T-helper 1 cell treated with Interleukin-12 subunit alpha and Interleukin-12 subunit beta and Interleukin-4 antibody, amounts not matched to agents 30 μg/mL and 1 μg/mL, for 36 hours (primary cell): ENCODE measurements around the gene KCTD16.

Source experiments
- H3K27ac Mint-ChIP-seq: one replicate; pipeline ENCODE4 v1.8.0; 2021; ENCODE audit warnings: mild to moderate bottlenecking, mixed read lengths
- H3K27me3 Mint-ChIP-seq: one replicate; pipeline ENCODE4 v1.8.0; 2021; ENCODE audit warnings: low read depth, mixed read lengths
- H3K36me3 Mint-ChIP-seq: one replicate; pipeline ENCODE4 v1.8.0; 2021; ENCODE audit warnings: low read depth, mixed read lengths
- H3K4me1 Mint-ChIP-seq: one replicate; pipeline ENCODE4 v1.8.0; 2021; ENCODE audit warnings: low read depth, mixed read lengths
- H3K4me3 Mint-ChIP-seq: one replicate; pipeline ENCODE4 v1.8.0; 2021; ENCODE audit warnings: mild to moderate bottlenecking, moderate library complexity, mixed read lengths
- H3K9me3 Mint-ChIP-seq: one replicate; pipeline ENCODE4 v1.8.0; 2021; ENCODE audit warnings: mixed read lengths

The KCTD16 gene

DNA sequence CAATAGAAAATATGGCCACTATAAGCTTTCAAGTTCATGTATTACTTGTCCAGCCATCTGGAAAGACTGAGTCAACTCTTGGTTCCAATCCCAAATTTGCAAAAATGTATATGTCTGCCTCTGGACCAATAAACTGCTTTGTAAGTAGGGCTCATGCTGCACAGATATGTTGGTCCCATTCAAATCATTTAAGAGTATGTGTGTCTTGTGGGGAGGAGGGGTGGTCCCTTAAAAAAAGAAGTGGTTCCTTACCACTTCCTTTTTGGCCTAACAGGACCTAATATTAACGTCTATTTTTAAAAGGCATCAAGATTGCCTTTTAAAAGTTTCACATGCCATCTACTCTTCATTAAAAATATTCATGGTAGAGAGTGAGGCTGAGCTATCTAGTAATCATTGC is 214.9 kb downstream of the KCTD16 start:
- Mint-ChIP-seq H3K36me3 (no peaks in the 10 kb centered on the region), H3K27ac (no peak overlapping the region), H3K27me3 (no peaks in the 10 kb centered on the region), H3K4me1 (no peaks in the 10 kb centered on the region), H3K9me3 (peaks cover 4% of the 10 kb centered on the region), H3K4me3 (no peak overlapping the region)

- Mint-ChIP-seq H3K36me3 (no peaks in the 10 kb centered on the region), H3K9me3 (peaks cover 4% of the 10 kb centered on the region), H3K4me3 (no peak overlapping the region), H3K27ac (no peak overlapping the region), H3K4me1 (no peaks in the 10 kb centered on the region), H3K27me3 (no peaks in the 10 kb centered on the region)
Measured at GRCh38 chr5:144386315-144386714, 215.6 kb downstream of the KCTD16 start.

GRCh38 chr5:144390133-144390532 is 219.5 kb downstream of the KCTD16 start:
- Mint-ChIP-seq H3K27me3 (no peaks in the 10 kb centered on the region), H3K27ac (no peak overlapping the region), H3K4me3 (no peak overlapping the region), H3K4me1 (no peaks in the 10 kb centered on the region), H3K9me3 (no peaks in the 10 kb centered on the region), H3K36me3 (no peaks in the 10 kb centered on the region)

GRCh38 chr5:144391044-144391443 is 220.4 kb downstream of the KCTD16 start:
- Mint-ChIP-seq H3K27me3 (no peaks in the 10 kb centered on the region), H3K4me1 (no peaks in the 10 kb centered on the region), H3K4me3 (no peak overlapping the region), H3K9me3 (no peaks in the 10 kb centered on the region), H3K36me3 (no peaks in the 10 kb centered on the region), H3K27ac (no peak overlapping the region)

- no peaks in the 10 kb centered on the region for H3K4me1 Mint-ChIP-seq
- no peak overlapping the region for H3K27ac Mint-ChIP-seq
- H3K27me3 Mint-ChIP-seq: no peaks in the 10 kb centered on the region
Measured at GRCh38 chr5:144393641-144394435, 223.2 kb downstream of the KCTD16 start.

GRCh38 chr5:144395704-144396103 is 225.0 kb downstream of the KCTD16 start:
- Mint-ChIP-seq H3K36me3 (no peaks in the 10 kb centered on the region), H3K9me3 (no peaks in the 10 kb centered on the region), H3K27me3 (no peaks in the 10 kb centered on the region), H3K27ac (no peak overlapping the region), H3K4me1 (no peaks in the 10 kb centered on the region), H3K4me3 (no peak overlapping the region)

More at GRCh38 chr5:144393641-144394435, 223.2 kb downstream of the KCTD16 start:
- no peaks in the 10 kb centered on the region for H3K9me3 Mint-ChIP-seq
- no peaks in the 10 kb centered on the region for H3K36me3 Mint-ChIP-seq
- H3K4me3 Mint-ChIP-seq: no peak overlapping the region

GRCh38 chr5:144403058-144403457 is 232.4 kb downstream of the KCTD16 start:
- no peaks in the 10 kb centered on the region for H3K36me3 Mint-ChIP-seq
- H3K9me3 Mint-ChIP-seq: no peaks in the 10 kb centered on the region
- no peak overlapping the region for H3K4me3 Mint-ChIP-seq
- H3K27me3 Mint-ChIP-seq: no peaks in the 10 kb centered on the region
- H3K27ac Mint-ChIP-seq: no peak overlapping the region
- no peaks in the 10 kb centered on the region for H3K4me1 Mint-ChIP-seq

- Mint-ChIP-seq H3K4me1 (no peaks in the 10 kb centered on the region), H3K4me3 (no peak overlapping the region), H3K27ac (no peak overlapping the region), H3K27me3 (no peaks in the 10 kb centered on the region), H3K9me3 (no peaks in the 10 kb centered on the region), H3K36me3 (no peaks in the 10 kb centered on the region)
Measured at GRCh38 chr5:144403817-144404420, 233.2 kb downstream of the KCTD16 start.

GRCh38 chr5:144404672-144405071 is 234.0 kb downstream of the KCTD16 start:
- no peaks in the 10 kb centered on the region for H3K36me3 Mint-ChIP-seq
- H3K4me3 Mint-ChIP-seq: no peak overlapping the region
- no peaks in the 10 kb centered on the region for H3K4me1 Mint-ChIP-seq
- no peaks in the 10 kb centered on the region for H3K9me3 Mint-ChIP-seq
- H3K27me3 Mint-ChIP-seq: no peaks in the 10 kb centered on the region
- H3K27ac Mint-ChIP-seq: no peak overlapping the region

DNA sequence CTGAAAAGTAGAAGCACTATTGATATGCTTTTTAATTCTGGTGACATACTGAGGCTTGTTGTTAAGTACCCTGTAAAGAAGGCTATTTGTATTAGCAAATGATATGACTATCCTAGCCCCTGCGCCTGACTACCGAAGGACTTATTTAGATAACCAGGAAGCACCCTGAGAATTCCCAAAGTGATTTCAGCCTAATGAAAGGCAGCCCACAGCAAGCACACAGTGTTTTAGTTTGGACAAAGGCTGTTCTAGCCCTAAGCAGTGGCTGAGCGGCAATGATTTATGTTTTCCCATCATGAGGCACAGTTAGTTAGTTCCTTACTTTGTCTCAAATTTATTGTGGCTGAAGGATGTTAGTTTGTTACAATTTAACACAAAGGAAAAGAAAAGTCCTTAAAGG is 235.3 kb downstream of the KCTD16 start:
- H3K9me3 Mint-ChIP-seq: no peaks in the 10 kb centered on the region
- no peak overlapping the region for H3K27ac Mint-ChIP-seq
- H3K36me3 Mint-ChIP-seq: no peaks in the 10 kb centered on the region
- no peaks in the 10 kb centered on the region for H3K4me1 Mint-ChIP-seq
- no peak overlapping the region for H3K4me3 Mint-ChIP-seq
- H3K27me3 Mint-ChIP-seq: no peaks in the 10 kb centered on the region

- H3K27ac Mint-ChIP-seq: no peak overlapping the region
- no peaks in the 10 kb centered on the region for H3K9me3 Mint-ChIP-seq
- no peaks in the 10 kb centered on the region for H3K4me1 Mint-ChIP-seq
- no peaks in the 10 kb centered on the region for H3K27me3 Mint-ChIP-seq
- no peak overlapping the region for H3K4me3 Mint-ChIP-seq
- H3K36me3 Mint-ChIP-seq: no peaks in the 10 kb centered on the region
Measured at GRCh38 chr5:144406442-144406841, 235.8 kb downstream of the KCTD16 start.

DNA sequence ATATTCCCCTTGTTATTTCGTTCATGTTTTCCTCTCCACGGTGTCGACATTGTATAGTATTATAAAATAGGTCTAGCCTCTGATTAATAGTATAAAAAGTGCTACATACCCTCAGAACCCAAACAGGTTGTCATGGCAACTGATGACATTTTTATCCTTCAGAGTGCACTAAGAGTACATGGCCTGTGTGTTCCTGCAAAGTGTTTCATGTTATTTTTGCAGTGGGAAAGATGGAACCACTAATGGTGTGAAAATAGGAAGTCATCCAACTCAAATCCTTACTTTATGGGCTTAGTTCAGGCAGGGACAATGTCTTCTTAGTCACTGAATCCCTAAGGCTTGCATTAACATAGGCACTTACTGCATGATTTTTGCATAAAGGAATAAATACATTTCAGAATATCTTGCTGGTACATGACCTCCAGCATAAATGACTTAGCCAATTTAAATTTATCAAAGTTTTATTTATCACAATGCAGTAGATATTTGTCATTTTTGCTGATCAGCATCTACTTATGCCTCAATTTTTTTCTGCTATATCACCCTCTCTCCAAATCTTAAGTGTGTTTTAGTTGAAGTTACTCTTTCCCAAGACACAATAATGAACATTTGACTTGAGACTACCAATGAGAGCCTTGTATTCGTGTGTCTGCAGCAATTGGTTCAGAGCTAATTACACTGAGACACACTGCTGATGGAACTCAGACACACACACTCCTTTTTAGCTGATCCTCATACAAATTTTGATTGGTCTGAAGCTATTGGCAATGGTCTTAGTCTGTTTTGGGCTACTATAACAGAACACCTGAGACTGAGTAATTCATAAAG is 243.7 kb downstream of the KCTD16 start:
- H3K36me3 Mint-ChIP-seq: no peaks in the 10 kb centered on the region
- H3K4me1 Mint-ChIP-seq: no peaks in the 10 kb centered on the region
- H3K4me3 Mint-ChIP-seq: no peak overlapping the region
- peaks cover 3% of the 10 kb centered on the region for H3K9me3 Mint-ChIP-seq
- H3K27me3 Mint-ChIP-seq: no peaks in the 10 kb centered on the region
- H3K27ac Mint-ChIP-seq: no peak overlapping the region

- H3K4me3 Mint-ChIP-seq: no peak overlapping the region
- H3K27ac Mint-ChIP-seq: no peak overlapping the region
- no peaks in the 10 kb centered on the region for H3K27me3 Mint-ChIP-seq
- no peaks in the 10 kb centered on the region for H3K36me3 Mint-ChIP-seq
- H3K9me3 Mint-ChIP-seq: peaks cover 3% of the 10 kb centered on the region
- H3K4me1 Mint-ChIP-seq: no peaks in the 10 kb centered on the region
Measured at GRCh38 chr5:144416196-144416595, 245.5 kb downstream of the KCTD16 start.

DNA sequence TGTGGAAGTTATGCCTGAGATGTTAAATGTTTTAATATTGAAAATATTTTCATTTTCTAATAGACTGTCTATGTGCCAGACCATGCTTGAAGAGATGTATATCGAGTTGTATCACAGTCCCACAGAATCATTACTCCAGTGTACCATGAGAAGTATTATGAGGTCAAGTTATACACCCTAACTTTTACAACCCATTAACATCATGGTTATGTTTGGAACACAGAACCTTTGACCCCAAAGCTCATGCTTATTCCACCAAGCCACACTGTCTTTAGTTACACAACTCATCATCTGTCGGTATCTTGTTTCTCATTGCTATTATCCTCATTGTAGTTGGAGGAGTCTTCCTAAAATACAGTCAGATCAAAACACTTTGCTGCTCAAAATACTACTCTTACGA is 248.0 kb downstream of the KCTD16 start:
- H3K27me3 Mint-ChIP-seq: no peaks in the 10 kb centered on the region
- H3K27ac Mint-ChIP-seq: no peak overlapping the region
- no peaks in the 10 kb centered on the region for H3K4me1 Mint-ChIP-seq
- no peak overlapping the region for H3K4me3 Mint-ChIP-seq
- no peaks in the 10 kb centered on the region for H3K36me3 Mint-ChIP-seq
- peaks cover 3% of the 10 kb centered on the region for H3K9me3 Mint-ChIP-seq

DNA sequence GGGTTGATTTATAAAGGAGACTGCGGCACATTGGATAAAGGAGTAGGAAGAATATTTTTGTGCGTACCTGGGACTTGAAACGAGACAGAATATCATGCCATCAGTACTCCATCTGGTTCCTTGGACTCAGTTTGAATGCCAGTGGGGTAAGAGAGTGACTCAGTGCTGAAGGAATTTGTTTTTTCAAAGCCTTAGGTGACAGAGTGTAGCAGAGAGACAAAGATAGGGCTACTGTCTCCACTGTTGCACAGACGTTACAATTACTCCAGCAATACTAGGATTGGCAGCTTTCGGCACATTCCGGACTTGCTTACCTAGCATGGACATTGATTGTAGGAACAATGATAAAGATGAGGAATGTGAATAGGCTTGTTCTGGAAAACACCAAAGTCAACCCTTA is 250.7 kb downstream of the KCTD16 start:
- no peaks in the 10 kb centered on the region for H3K36me3 Mint-ChIP-seq
- no peaks in the 10 kb centered on the region for H3K9me3 Mint-ChIP-seq
- H3K27ac Mint-ChIP-seq: no peak overlapping the region
- no peaks in the 10 kb centered on the region for H3K27me3 Mint-ChIP-seq
- no peaks in the 10 kb centered on the region for H3K4me1 Mint-ChIP-seq
- H3K4me3 Mint-ChIP-seq: no peak overlapping the region
